HEK293 (cell line): ENCODE results near the gene PLA2G2E.
"Not testable (repeated sequence)": the region's sequence is repeated elsewhere in the genome, so short reads cannot be mapped to it uniquely, and the experiment has no call there.

Source experiments
- CTCF ChIA-PET: fragments of 350-600 bp; formaldehyde crosslinking; extraction: SDS; loops from one replicate; lab custom pipeline; 2021; ENCODE audit warnings: antibody characterized with exemption; lab: Yijun Ruan, JAX
- POLR2A ChIA-PET: fragments of 300-600 bp; formaldehyde crosslinking; extraction: SDS; loops from one replicate; lab custom pipeline; 2020; ENCODE audit warnings: antibody characterized with exemption, inconsistent platforms; lab: Yijun Ruan, JAX
- H3K27ac ChIP-seq: fragments of 200-500 bp; sonication (Bioruptor generic); 2 replicates; pipeline ENCODE4 v1.5.1; 2014; ENCODE audit warnings: low read depth, low read length, control low read depth, inconsistent platforms; ENCODE audit errors: extremely low read depth
- H3K36me3 ChIP-seq, 2 experiments: fragments of 200-500 bp in 1 of 2; sonication (Bioruptor generic) in 1 of 2; 1 replicate in 1 of 2; 2 replicates in 1 of 2; pipeline ENCODE4 v1.5.1; 2014 to 2017; ENCODE audit warnings: inconsistent platforms in 2 of 2, low read length in 2 of 2; ENCODE audit not compliant: control insufficient read depth in 2 of 2, insufficient read depth in 1 of 2
- H3K4me1 ChIP-seq: fragments of 200-500 bp; sonication (Bioruptor generic); 2 replicates; pipeline ENCODE4 v1.5.1; 2014; ENCODE audit warnings: mild to moderate bottlenecking, low read length, inconsistent platforms; ENCODE audit not compliant: control insufficient read depth, insufficient read depth
- H3K4me3 ChIP-seq: 2 replicates; pipeline ENCODE4 v1.5.1; 2011; ENCODE audit warnings: low read depth, mild to moderate bottlenecking, control low read depth, low read length, moderate library complexity
- H3K9me3 ChIP-seq: fragments of 200-500 bp; sonication (Bioruptor generic); 2 replicates; pipeline ENCODE4 v1.5.1; 2014; ENCODE audit warnings: low read depth, low read length, inconsistent platforms; ENCODE audit not compliant: control insufficient read depth, insufficient read depth
- MZF1 ChIP-seq: fragments of 450-650 bp; formaldehyde crosslinking; IDR thresholded peaks from 2 replicates; pipeline ENCODE4 v1.5.1; 2017; ENCODE audit warnings: missing biosample characterization, missing genetic modification characterization, borderline replicate concordance
- PRDM1 ChIP-seq: fragments of 450-650 bp; formaldehyde crosslinking; IDR thresholded peaks from 2 replicates; pipeline ENCODE4; 2016; ENCODE audit warnings: missing biosample characterization, missing genetic modification characterization
- SALL2 ChIP-seq: fragments of 450-650 bp; formaldehyde crosslinking; IDR thresholded peaks from 2 replicates; pipeline ENCODE4 v1.5.0; 2017; ENCODE audit warnings: missing biosample characterization, mild to moderate bottlenecking, missing genetic modification characterization, borderline replicate concordance
- SCRT2 ChIP-seq: fragments of 450-650 bp; formaldehyde crosslinking; IDR thresholded peaks from 2 replicates; pipeline ENCODE4 v1.5.1; 2016; ENCODE audit warnings: missing biosample characterization, missing genetic modification characterization
- ZFP69B ChIP-seq: fragments of 450-650 bp; formaldehyde crosslinking; IDR thresholded peaks from 2 replicates; pipeline ENCODE4 v1.5.1; 2016; ENCODE audit warnings: missing biosample characterization, missing genetic modification characterization
- ZIC2 ChIP-seq: fragments of 450-650 bp; formaldehyde crosslinking; IDR thresholded peaks from 2 replicates; pipeline ENCODE4 v1.5.1; 2016; ENCODE audit warnings: missing biosample characterization, missing genetic modification characterization
- ZNF10 ChIP-seq: fragments of 450-650 bp; formaldehyde crosslinking; IDR thresholded peaks from 2 replicates; pipeline ENCODE4 v1.5.1; 2017; ENCODE audit warnings: missing biosample characterization, missing genetic modification characterization
- ZNF140 ChIP-seq: fragments of 450-650 bp; formaldehyde crosslinking; IDR thresholded peaks from 2 replicates; pipeline ENCODE4 v1.5.1; 2016; ENCODE audit warnings: missing biosample characterization, missing genetic modification characterization
- ZNF146 ChIP-seq: fragments of 450-650 bp; formaldehyde crosslinking; IDR thresholded peaks from 2 replicates; pipeline ENCODE4 v1.5.1; 2016; ENCODE audit warnings: missing biosample characterization, missing genetic modification characterization
- ZNF19 ChIP-seq: fragments of 450-650 bp; formaldehyde crosslinking; IDR thresholded peaks from 2 replicates; pipeline ENCODE4; 2016; ENCODE audit warnings: missing biosample characterization, missing genetic modification characterization, low read depth
- ZNF324 ChIP-seq: fragments of 450-650 bp; formaldehyde crosslinking; IDR thresholded peaks from 2 replicates; pipeline ENCODE4 v1.5.1; 2016; ENCODE audit warnings: missing biosample characterization, missing genetic modification characterization
- ZNF394 ChIP-seq: fragments of 450-650 bp; formaldehyde crosslinking; IDR thresholded peaks from 2 replicates; pipeline ENCODE4 v1.5.1; 2016; ENCODE audit warnings: missing biosample characterization, missing genetic modification characterization, mild to moderate bottlenecking, moderate library complexity, borderline replicate concordance
- ZNF529 ChIP-seq: fragments of 450-650 bp; formaldehyde crosslinking; IDR thresholded peaks from 2 replicates; pipeline ENCODE4 v1.5.1; 2017; ENCODE audit warnings: missing genetic modification characterization, missing biosample characterization; ENCODE audit not compliant: insufficient replicate concordance
- TF ChIP-seq, protein P1 (sequence below): fragments of 450-650 bp; formaldehyde crosslinking; IDR thresholded peaks from 2 replicates; pipeline ENCODE4 v1.5.1; 2016; ENCODE audit warnings: missing biosample characterization, missing genetic modification characterization
- TF ChIP-seq, protein P2 (sequence below): fragments of 450-650 bp; formaldehyde crosslinking; IDR thresholded peaks from 2 replicates; pipeline ENCODE4 v1.5.1; 2016; ENCODE audit warnings: missing biosample characterization, missing genetic modification characterization
- TF ChIP-seq, protein P3 (sequence below): fragments of 450-650 bp; formaldehyde crosslinking; IDR thresholded peaks from 2 replicates; pipeline ENCODE4; 2016; ENCODE audit warnings: missing biosample characterization, missing genetic modification characterization
- TF ChIP-seq, protein P4 (sequence below): fragments of 450-650 bp; formaldehyde crosslinking; IDR thresholded peaks from 2 replicates; pipeline ENCODE4 v1.5.1; 2016; ENCODE audit warnings: missing biosample characterization, missing genetic modification characterization

The PLA2G2E gene

DNA sequence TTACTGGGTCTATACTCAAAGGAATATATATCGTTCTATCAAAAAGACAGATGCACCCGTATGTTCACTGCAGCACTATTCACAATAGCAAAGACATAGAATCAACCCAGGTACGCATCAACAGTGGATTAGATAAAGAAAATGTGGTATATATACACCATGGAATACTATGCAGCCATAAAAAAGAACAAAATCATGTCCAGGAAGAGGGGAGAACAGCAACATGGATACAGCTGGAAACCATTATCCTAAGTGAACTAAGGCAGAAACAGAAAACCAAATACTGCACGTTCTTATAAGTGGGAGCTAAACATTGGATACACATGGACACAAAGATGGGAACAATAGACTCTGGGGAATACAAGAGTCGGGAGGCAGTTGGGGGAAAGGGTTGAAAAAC, 42.6 kb downstream of the PLA2G2E start:
- POLR2A ChIA-PET, H3K27ac ChIP-seq, H3K4me1 ChIP-seq, H3K4me3 ChIP-seq, H3K9me3 ChIP-seq: not testable (repeated sequence)
- H3K36me3 ChIP-seq = peaks cover 0 to 20% of the 10 kb centered on the region in 2 experiments; a peak in 1 of 3 replicates
- TF ChIP-seq, protein P1, sequence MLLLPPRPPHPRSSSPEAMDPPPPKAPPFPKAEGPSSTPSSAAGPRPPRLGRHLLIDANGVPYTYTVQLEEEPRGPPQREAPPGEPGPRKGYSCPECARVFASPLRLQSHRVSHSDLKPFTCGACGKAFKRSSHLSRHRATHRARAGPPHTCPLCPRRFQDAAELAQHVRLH = peak; percentile 62; the same call in 1 of the 2 replicates
- TF ChIP-seq, protein P2, sequence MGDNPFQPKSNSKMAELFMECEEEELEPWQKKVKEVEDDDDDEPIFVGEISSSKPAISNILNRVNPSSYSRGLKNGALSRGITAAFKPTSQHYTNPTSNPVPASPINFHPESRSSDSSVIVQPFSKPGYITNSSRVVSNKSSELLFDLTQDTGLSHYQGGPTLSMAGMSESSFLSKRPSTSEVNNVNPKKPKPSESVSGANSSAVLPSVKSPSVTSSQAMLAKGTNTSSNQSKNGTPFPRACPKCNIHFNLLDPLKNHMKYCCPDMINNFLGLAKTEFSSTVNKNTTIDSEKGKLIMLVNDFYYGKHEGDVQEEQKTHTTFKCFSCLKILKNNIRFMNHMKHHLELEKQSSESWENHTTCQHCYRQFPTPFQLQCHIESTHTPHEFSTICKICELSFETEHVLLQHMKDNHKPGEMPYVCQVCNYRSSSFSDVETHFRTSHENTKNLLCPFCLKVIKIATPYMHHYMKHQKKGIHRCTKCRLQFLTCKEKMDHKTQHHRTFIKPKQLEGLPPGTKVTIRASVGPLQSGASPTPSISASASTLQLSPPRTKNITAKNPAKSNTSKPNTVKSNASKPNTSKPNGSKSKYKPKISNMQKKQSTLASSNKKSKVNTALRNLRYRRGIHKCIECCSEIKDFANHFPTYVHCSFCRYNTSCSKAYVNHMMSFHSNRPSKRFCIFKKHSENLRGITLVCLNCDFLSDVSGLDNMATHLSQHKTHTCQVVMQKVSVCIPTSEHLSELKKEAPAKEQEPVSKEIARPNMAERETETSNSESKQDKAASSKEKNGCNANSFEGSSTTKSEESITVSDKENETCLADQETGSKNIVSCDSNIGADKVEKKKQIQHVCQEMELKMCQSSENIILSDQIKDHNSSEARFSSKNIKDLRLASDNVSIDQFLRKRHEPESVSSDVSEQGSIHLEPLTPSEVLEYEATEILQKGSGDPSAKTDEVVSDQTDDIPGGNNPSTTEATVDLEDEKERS = 0 out of 2 replicates have a peak, but pooled peaks have one; percentile 41
- peak; percentile 99 for TF ChIP-seq ZNF146
- CTCF ChIA-PET = interaction anchor here (0.7 to 1.4 kb wide), 5 partner anchors 15 to 752 kb away, joined by 3 to 5 read pairs (median 3); no protein-coding TSS in a partner anchor

DNA sequence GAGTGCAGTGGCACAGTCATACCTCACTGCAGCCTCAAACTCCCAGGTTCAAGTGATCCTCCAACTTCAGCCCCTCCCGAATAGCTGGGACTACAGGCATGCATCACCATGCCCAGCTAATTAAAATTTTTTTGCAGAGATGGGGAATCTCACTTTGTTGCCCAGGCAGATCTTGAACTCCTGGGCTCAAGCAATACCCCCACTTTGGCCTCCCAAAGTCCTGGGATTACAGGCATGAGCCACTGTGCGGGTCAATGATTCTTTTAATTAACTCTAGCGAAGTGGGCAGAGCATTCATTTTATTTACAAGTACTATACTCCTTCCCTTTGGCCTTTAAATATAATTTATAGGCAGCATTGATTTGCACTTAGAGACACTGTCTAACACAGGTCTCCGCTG, 43.8 kb downstream of the PLA2G2E start:
- no peak overlapping the region for H3K4me3 ChIP-seq
- no peaks in the 10 kb centered on the region for H3K4me1 ChIP-seq
- H3K9me3 ChIP-seq = no peaks in the 10 kb centered on the region
- TF ChIP-seq ZNF529 (tag by site-specific recombination) = no peak
- TF ChIP-seq ZNF394 (tag by site-specific recombination) = no peak
- TF ChIP-seq MZF1 = no peak
- TF ChIP-seq ZIC2 (tag by site-specific recombination) = no peak
- TF ChIP-seq SCRT2 = no peak
- TF ChIP-seq ZNF19 (tag by site-specific recombination) = no peak
- TF ChIP-seq SALL2 (tag by site-specific recombination) = no peak
- no peak for TF ChIP-seq ZNF140 (tag by site-specific recombination)
- TF ChIP-seq ZFP69B = no peak
- no peak for TF ChIP-seq PRDM1
- POLR2A ChIA-PET = no interaction called here
- CTCF ChIA-PET = interaction anchor here (0.6 to 1.4 kb wide), 4 partner anchors 19 to 1345 kb away, joined by 3 to 5 read pairs (median 4); no protein-coding TSS in a partner anchor
- H3K27ac ChIP-seq = no peak overlapping the region
- H3K36me3 ChIP-seq = peaks cover 0 to 10% of the 10 kb centered on the region in 2 experiments; a peak in 1 of 3 replicates

DNA sequence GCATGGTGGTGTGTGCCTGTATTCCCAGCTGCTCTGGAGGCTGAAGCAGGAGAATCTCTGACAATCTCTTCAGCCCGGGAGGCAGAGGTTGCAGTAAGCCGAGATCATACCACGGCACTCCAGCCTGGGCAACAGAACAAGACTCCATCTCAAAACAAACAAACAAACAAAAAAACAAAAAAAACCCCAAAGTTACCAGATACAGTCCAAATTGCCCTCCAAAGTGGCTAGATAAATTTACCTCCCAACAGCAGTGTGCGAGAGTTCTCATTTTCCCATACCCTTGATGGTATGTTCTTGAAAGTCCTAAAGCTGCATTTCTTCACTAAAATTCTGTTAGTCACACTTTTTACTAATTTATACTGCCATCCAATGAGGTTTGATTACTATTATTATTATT, 44.2 kb downstream of the PLA2G2E start:
- Histone ChIP-seq H3K4me1 (no peaks in the 10 kb centered on the region), H3K4me3 (no peak overlapping the region), H3K27ac (no peak overlapping the region), H3K9me3 (no peaks in the 10 kb centered on the region), H3K36me3 (peaks cover 0 to 6% of the 10 kb centered on the region in 2 experiments; a peak in 1 of 3 replicates)
- POLR2A ChIA-PET = no interaction called here
- CTCF ChIA-PET = interaction anchor here (0.6 to 0.7 kb wide), 3 partner anchors 19 to 1345 kb away, joined by 3 to 4 read pairs (median 4); no protein-coding TSS in a partner anchor
- TF ChIP-seq ZNF324 (tag by site-specific recombination) (no peak), ZNF10 (tag by site-specific recombination) (no peak)
- TF ChIP-seq, protein P3, sequence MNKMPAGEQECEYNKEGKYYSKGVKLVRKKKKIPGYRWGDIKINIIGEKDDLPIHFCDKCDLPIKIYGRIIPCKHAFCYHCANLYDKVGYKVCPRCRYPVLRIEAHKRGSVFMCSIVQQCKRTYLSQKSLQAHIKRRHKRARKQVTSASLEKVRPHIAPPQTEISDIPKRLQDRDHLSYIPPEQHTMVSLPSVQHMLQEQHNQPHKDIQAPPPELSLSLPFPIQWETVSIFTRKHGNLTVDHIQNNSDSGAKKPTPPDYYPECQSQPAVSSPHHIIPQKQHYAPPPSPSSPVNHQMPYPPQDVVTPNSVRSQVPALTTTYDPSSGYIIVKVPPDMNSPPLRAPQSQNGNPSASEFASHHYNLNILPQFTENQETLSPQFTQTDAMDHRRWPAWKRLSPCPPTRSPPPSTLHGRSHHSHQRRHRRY = no peak
- TF ChIP-seq, protein P4, sequence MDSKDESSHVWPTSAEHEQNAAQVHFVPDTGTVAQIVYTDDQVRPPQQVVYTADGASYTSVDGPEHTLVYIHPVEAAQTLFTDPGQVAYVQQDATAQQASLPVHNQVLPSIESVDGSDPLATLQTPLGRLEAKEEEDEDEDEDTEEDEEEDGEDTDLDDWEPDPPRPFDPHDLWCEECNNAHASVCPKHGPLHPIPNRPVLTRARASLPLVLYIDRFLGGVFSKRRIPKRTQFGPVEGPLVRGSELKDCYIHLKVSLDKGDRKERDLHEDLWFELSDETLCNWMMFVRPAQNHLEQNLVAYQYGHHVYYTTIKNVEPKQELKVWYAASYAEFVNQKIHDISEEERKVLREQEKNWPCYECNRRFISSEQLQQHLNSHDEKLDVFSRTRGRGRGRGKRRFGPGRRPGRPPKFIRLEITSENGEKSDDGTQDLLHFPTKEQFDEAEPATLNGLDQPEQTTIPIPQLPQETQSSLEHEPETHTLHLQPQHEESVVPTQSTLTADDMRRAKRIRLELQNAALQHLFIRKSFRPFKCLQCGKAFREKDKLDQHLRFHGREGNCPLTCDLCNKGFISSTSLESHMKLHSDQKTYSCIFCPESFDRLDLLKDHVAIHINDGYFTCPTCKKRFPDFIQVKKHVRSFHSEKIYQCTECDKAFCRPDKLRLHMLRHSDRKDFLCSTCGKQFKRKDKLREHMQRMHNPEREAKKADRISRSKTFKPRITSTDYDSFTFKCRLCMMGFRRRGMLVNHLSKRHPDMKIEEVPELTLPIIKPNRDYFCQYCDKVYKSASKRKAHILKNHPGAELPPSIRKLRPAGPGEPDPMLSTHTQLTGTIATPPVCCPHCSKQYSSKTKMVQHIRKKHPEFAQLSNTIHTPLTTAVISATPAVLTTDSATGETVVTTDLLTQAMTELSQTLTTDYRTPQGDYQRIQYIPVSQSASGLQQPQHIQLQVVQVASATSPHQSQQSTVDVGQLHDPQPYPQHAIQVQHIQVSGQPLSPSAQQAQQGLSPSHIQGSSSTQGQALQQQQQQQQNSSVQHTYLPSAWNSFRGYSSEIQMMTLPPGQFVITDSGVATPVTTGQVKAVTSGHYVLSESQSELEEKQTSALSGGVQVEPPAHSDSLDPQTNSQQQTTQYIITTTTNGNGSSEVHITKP (tag by site-specific recombination) = peak; percentile 79
